Body of pancreas (tissue), 4 donors: ENCODE data around the gene COPS7B.

ENCODE experiments used
- CTCF ChIP-seq, 7 experiments: fragments of 450-650 bp in 4 of 7; fragments of 200-600 bp in 3 of 7; sonication (generic) in 3 of 7; IDR thresholded peaks; one replicate each; pipeline ENCODE4 v1.5.1; 2016 to 2019; ENCODE audit warnings: antibody characterized with exemption in 7 of 7
- POLR2A ChIP-seq, 3 donors: fragments of 450-650 bp; IDR thresholded peaks; one replicate each; pipeline ENCODE4 v1.6.1; 2016; ENCODE audit warnings: antibody characterized with exemption in 3 of 3, mild to moderate bottlenecking in 2 of 3

DNA sequence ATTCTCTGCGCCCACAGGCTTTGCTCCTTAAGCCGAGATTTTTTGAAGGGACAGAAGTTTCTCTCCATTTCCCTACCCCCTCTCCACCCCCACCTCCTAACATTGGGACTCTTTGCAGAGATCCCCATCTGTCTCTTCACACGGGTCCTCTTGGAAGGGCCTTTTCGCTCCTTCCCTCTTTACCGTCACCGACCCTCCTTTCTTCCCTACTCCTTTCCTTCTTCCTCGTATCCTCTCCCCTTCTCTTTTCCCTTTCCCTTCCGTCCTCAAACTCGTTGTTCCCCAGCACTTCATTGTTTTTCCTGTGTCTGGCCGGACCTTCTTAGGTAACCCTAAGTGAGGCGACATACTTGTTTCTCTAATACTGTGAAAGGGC is 660 bp downstream of the COPS7B start:
- no peak for TF ChIP-seq CTCF (IDR thresholded peaks at IDR 0.05)
- no peak for TF ChIP-seq POLR2A (IDR thresholded peaks at IDR 0.05)
